Measurements from ENCODE around the gene TPCN2. TPM values are rescaled to one million over a fixed set of nuclear protein-coding genes. Genes with fewer than 3 reads are reported as not detected.

The TPCN2 gene
- total and polyA plus RNA-seq, 4 donors, result 6.4 to 20.8 (median 12.1) TPM

DNA sequence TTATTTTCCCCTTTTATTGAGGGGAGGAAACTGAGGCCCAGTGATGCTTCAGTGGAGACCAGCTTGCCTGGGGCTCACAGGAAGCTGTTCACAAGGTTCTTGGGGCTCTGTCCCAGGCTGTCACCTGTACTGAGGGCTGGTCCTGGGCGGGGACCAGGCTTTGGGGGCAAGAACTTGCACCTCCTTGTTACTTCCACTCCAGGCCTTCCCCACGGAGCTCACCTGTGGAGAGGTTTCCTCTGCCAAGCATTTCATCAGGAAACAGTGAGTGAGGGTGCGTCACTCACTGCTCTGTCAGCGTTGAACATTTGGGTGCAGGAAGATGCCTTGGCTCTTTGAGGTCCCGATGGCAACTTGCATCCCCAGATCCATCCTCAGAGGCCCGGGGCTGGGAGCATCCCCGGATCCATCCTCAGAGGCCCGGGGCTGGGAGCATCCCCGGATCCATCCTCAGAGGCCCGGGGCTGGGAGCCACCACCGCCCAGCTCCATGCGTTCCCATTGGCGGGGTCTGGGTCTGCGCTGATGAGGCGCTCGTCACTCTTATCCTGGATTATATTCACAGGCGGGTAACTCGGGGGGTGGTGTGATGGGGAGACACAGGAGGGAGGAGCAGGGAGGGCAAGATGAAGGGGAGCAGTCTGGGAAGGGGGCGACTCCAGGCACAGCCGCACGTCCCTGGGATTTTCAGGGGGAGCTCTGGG is 105.6 kb downstream of the TPCN2 start:
- Histone ChIP-seq H3K36me3 (ENCODE audit: control insufficient read depth in 4 of 4, insufficient read depth in 3 of 4, low read depth in 1 of 4, low read length in 3 of 4) (no peaks in the 10 kb centered on the region), H3K9ac (ENCODE audit: low read depth in 1 of 2, low read length in 2 of 2) (no peak overlapping the region), H3K9me3 (ENCODE audit: control insufficient read depth in 4 of 4, low read length in 3 of 4) (no peaks in the 10 kb centered on the region), H3K27ac (ENCODE audit: low read depth in 1 of 2, low read length in 2 of 2) (no peak overlapping the region), H3K27me3 (ENCODE audit: control insufficient read depth in 4 of 4, insufficient read depth in 4 of 4, low read length in 3 of 4) (peaks cover 0 to 3% (median 1%) of the 10 kb centered on the region in 4 donors), H3K4me1 (ENCODE audit: control insufficient read depth in 4 of 4, insufficient read depth in 4 of 4, low read length in 3 of 4) (no peaks in the 10 kb centered on the region), H3K4me3 (ENCODE audit: low read depth in 1 of 3, low read length in 3 of 3) (no peak overlapping the region)
- DNase-seq (ENCODE audit: low spot score), result no peak
- WGBS, result 90% methylated on average over 20 of the region's 21 CpGs
- TF ChIP-seq, protein P1, sequence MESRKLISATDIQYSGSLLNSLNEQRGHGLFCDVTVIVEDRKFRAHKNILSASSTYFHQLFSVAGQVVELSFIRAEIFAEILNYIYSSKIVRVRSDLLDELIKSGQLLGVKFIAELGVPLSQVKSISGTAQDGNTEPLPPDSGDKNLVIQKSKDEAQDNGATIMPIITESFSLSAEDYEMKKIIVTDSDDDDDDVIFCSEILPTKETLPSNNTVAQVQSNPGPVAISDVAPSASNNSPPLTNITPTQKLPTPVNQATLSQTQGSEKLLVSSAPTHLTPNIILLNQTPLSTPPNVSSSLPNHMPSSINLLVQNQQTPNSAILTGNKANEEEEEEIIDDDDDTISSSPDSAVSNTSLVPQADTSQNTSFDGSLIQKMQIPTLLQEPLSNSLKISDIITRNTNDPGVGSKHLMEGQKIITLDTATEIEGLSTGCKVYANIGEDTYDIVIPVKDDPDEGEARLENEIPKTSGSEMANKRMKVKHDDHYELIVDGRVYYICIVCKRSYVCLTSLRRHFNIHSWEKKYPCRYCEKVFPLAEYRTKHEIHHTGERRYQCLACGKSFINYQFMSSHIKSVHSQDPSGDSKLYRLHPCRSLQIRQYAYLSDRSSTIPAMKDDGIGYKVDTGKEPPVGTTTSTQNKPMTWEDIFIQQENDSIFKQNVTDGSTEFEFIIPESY (IDR thresholded peaks at IDR 0.05), result no peak
- TF ChIP-seq EGR1 (IDR thresholded peaks at IDR 0.05; ENCODE audit: low read depth in 2 of 2), result no peak
- TF ChIP-seq, protein P2, sequence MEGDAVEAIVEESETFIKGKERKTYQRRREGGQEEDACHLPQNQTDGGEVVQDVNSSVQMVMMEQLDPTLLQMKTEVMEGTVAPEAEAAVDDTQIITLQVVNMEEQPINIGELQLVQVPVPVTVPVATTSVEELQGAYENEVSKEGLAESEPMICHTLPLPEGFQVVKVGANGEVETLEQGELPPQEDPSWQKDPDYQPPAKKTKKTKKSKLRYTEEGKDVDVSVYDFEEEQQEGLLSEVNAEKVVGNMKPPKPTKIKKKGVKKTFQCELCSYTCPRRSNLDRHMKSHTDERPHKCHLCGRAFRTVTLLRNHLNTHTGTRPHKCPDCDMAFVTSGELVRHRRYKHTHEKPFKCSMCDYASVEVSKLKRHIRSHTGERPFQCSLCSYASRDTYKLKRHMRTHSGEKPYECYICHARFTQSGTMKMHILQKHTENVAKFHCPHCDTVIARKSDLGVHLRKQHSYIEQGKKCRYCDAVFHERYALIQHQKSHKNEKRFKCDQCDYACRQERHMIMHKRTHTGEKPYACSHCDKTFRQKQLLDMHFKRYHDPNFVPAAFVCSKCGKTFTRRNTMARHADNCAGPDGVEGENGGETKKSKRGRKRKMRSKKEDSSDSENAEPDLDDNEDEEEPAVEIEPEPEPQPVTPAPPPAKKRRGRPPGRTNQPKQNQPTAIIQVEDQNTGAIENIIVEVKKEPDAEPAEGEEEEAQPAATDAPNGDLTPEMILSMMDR (IDR thresholded peaks at IDR 0.05; ENCODE audit: low read depth, low read length, missing input control), result no peak
- TF ChIP-seq HNF4G (IDR thresholded peaks at IDR 0.05), result no peak
- no peak for TF ChIP-seq FOXA2 (IDR thresholded peaks at IDR 0.05)
- TF ChIP-seq, protein P3, sequence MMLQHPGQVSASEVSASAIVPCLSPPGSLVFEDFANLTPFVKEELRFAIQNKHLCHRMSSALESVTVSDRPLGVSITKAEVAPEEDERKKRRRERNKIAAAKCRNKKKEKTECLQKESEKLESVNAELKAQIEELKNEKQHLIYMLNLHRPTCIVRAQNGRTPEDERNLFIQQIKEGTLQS (IDR thresholded peaks at IDR 0.05), result no peak
- TF ChIP-seq SP1 (IDR thresholded peaks at IDR 0.05), result no peak
- TF ChIP-seq NR2F2 (IDR thresholded peaks at IDR 0.05), result no peak

DNA sequence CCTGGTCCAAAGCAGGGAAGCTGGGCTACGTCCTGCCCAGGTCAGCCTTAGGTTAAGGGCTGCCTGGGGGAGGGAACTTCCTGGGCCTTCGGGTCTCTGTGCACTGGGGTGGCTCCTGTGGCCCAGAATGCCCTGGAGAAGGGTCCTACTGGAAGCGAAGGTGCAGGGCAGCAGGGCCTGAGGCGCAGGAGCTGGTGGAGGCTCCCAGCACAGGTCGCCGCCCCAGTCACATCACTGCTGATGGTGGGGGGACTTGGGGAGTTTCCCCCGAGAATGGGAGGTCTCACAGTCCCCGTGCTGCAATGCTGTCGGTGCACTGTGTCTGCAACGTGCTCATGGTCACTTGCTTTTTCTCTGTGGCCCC is 106.2 kb downstream of the TPCN2 start:
- peaks cover 0 to 3% (median 1%) of the 10 kb centered on the region in 4 donors for H3K27me3 ChIP-seq (ENCODE audit: control insufficient read depth in 4 of 4, insufficient read depth in 4 of 4, low read length in 3 of 4)
- no peaks in the 10 kb centered on the region for H3K4me1 ChIP-seq (ENCODE audit: control insufficient read depth in 4 of 4, insufficient read depth in 4 of 4, low read length in 3 of 4)
- DNase-seq (ENCODE audit: low spot score), result no peak
- H3K36me3 ChIP-seq (ENCODE audit: control insufficient read depth in 4 of 4, insufficient read depth in 3 of 4, low read depth in 1 of 4, low read length in 3 of 4), result no peaks in the 10 kb centered on the region
- no peak overlapping the region for H3K4me3 ChIP-seq (ENCODE audit: low read depth in 1 of 3, low read length in 3 of 3)
- WGBS, result 89% methylated on average over 10 of the region's 10 CpGs
- H3K9ac ChIP-seq (ENCODE audit: low read depth in 1 of 2, low read length in 2 of 2), result no peak overlapping the region
- TF ChIP-seq TAF1 (conservative IDR thresholded peaks at IDR 0.05), result no peak
- TF ChIP-seq, protein P3 (IDR thresholded peaks at IDR 0.05), result no peak
- no peak for TF ChIP-seq RXRA (IDR thresholded peaks at IDR 0.05)
- TF ChIP-seq NR2F2 (IDR thresholded peaks at IDR 0.05), result no peak
- TF ChIP-seq FOXA1 (IDR thresholded peaks at IDR 0.05), result no peak
- TF ChIP-seq HNF4G (IDR thresholded peaks at IDR 0.05), result no peak
- TF ChIP-seq, protein P4, sequence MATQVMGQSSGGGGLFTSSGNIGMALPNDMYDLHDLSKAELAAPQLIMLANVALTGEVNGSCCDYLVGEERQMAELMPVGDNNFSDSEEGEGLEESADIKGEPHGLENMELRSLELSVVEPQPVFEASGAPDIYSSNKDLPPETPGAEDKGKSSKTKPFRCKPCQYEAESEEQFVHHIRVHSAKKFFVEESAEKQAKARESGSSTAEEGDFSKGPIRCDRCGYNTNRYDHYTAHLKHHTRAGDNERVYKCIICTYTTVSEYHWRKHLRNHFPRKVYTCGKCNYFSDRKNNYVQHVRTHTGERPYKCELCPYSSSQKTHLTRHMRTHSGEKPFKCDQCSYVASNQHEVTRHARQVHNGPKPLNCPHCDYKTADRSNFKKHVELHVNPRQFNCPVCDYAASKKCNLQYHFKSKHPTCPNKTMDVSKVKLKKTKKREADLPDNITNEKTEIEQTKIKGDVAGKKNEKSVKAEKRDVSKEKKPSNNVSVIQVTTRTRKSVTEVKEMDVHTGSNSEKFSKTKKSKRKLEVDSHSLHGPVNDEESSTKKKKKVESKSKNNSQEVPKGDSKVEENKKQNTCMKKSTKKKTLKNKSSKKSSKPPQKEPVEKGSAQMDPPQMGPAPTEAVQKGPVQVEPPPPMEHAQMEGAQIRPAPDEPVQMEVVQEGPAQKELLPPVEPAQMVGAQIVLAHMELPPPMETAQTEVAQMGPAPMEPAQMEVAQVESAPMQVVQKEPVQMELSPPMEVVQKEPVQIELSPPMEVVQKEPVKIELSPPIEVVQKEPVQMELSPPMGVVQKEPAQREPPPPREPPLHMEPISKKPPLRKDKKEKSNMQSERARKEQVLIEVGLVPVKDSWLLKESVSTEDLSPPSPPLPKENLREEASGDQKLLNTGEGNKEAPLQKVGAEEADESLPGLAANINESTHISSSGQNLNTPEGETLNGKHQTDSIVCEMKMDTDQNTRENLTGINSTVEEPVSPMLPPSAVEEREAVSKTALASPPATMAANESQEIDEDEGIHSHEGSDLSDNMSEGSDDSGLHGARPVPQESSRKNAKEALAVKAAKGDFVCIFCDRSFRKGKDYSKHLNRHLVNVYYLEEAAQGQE (IDR thresholded peaks at IDR 0.05), result no peak
- TF ChIP-seq RAD21 (IDR thresholded peaks at IDR 0.05), result no peak
- TF ChIP-seq, protein P5, sequence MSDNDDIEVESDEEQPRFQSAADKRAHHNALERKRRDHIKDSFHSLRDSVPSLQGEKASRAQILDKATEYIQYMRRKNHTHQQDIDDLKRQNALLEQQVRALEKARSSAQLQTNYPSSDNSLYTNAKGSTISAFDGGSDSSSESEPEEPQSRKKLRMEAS (IDR thresholded peaks at IDR 0.05), result no peak
- TF ChIP-seq, protein P1 (IDR thresholded peaks at IDR 0.05), result no peak
- TF ChIP-seq SP1 (IDR thresholded peaks at IDR 0.05), result no peak
- no peak for TF ChIP-seq EGR1 (IDR thresholded peaks at IDR 0.05; ENCODE audit: low read depth in 2 of 2)
- no peak for TF ChIP-seq JUND (IDR thresholded peaks at IDR 0.05)
- no peak for TF ChIP-seq GABPA (IDR thresholded peaks at IDR 0.05 in 1 of 2, conservative IDR thresholded peaks at IDR 0.05 in 1 of 2)
- TF ChIP-seq YY1 (IDR thresholded peaks at IDR 0.05), result no peak
- no peak for TF ChIP-seq HNF4A (conservative IDR thresholded peaks at IDR 0.05)
- no peaks in the 10 kb centered on the region for H3K9me3 ChIP-seq (ENCODE audit: control insufficient read depth in 4 of 4, low read length in 3 of 4)
- H3K27ac ChIP-seq (ENCODE audit: low read depth in 1 of 2, low read length in 2 of 2), result no peak overlapping the region
